Measurements from ENCODE around the gene HK1.
"Not testable (repeated sequence)": the region's sequence is repeated elsewhere in the genome, so short reads cannot be mapped to it uniquely, and the experiment has no call there.

Gene HK1

DNA sequence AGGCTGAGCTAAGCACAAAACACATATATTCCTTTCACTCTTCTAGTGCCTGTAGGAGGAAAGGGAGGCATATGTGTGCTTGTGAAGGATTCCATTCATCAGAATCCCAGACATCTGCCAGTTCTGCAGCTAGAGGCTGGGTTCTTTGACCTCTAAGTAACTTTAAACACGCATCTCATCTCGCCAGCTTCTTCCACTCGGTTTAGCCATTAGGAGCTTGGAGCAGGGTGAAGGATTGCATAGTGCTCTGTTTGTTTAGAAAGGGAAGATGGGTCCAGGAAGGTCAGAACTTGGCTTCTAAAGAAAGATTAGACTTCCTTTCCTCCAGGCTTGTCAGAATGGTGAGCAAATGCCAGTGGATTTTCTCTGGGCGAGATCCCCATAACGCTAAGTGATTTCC is 43.6 kb downstream of the HK1 start:
- DNase-seq, result no peak
- peaks cover 0 to 4% of the 10 kb centered on the region in 2 experiments for H3K36me3 ChIP-seq (ENCODE audit: control insufficient read depth in 1 of 2, insufficient read depth in 2 of 2, low read length in 2 of 2)
- H3K27ac ChIP-seq (ENCODE audit: low read depth, low read length), result no peak overlapping the region
- peaks cover 27 to 37% of the 10 kb centered on the region in 2 experiments for H3K4me1 ChIP-seq (ENCODE audit: control insufficient read depth in 1 of 2, insufficient read depth in 2 of 2, low read length in 2 of 2)
- H2BK12ac ChIP-seq (ENCODE audit: low read length), result no peak overlapping the region
- peaks cover 30% of the 10 kb centered on the region for H3K79me1 ChIP-seq (ENCODE audit: low read length)
- no peak overlapping the region for H2AK5ac ChIP-seq (ENCODE audit: low read length)
- H3K4me2 ChIP-seq (ENCODE audit: low read length), result no peak overlapping the region
- H3K9me3 ChIP-seq (ENCODE audit: insufficient read depth, low read depth, low read length), result no peaks in the 10 kb centered on the region
- no peak overlapping the region for H3K23ac ChIP-seq (ENCODE audit: low read length)
- H4K91ac ChIP-seq (ENCODE audit: low read depth, low read length), result no peak overlapping the region
- H2BK120ac ChIP-seq (ENCODE audit: insufficient read depth, low read length, poor library complexity), result no peak overlapping the region
- H2BK5ac ChIP-seq (ENCODE audit: low read depth, low read length, poor library complexity), result no peak overlapping the region
- H3K9ac ChIP-seq (ENCODE audit: low read length), result no peak overlapping the region
- H3K14ac ChIP-seq (ENCODE audit: low read length), result no peak overlapping the region
- H3K79me2 ChIP-seq (ENCODE audit: control insufficient read depth, insufficient read depth, low read length, poor library complexity), result peaks cover 28% of the 10 kb centered on the region
- no peak overlapping the region for H3K4me3 ChIP-seq (ENCODE audit: low read depth, low read length)
- H2AFZ ChIP-seq (ENCODE audit: insufficient read depth, low read length, poor library complexity), result no peak overlapping the region
- H3K18ac ChIP-seq (ENCODE audit: low read length), result no peak overlapping the region
- H3K4ac ChIP-seq (ENCODE audit: low read depth, low read length), result peak overlapping the region; percentile 34
- no peak overlapping the region for H4K12ac ChIP-seq (ENCODE audit: low read depth, low read length)
- H4K8ac ChIP-seq (ENCODE audit: low read depth, low read length), result no peak overlapping the region
- WGBS (ENCODE audit: extremely low coverage, insufficient coverage, insufficient read length), result no CpG with 5 or more reads among the region's 5 CpGs
- no peaks in the 10 kb centered on the region for H3K27me3 ChIP-seq (ENCODE audit: insufficient read depth, low read length)

DNA sequence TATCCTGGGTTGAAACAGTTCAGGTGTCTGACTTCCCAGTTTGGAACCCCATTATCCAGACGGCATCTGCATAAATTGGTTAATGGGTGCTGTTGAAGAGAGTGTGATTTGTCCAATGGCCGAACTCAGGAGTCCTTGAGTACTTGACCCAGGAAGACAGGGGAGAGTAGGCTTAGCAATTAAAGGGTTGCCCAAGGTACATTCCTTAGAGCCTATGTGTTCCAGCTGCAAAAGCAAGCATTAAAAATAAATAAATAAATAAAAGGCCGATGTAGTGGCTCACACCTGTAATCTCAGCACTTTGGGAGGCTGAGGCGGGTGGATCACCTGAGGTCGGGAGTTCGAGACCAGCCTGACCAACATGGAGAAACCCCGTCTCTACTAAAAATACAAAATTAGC is 44.0 kb downstream of the HK1 start:
- H4K91ac ChIP-seq (ENCODE audit: low read depth, low read length); H3K27me3 ChIP-seq (ENCODE audit: insufficient read depth, low read length); H2AFZ ChIP-seq (ENCODE audit: insufficient read depth, low read length, poor library complexity); H2BK12ac ChIP-seq (ENCODE audit: low read length); H3K23ac ChIP-seq (ENCODE audit: low read length); H3K14ac ChIP-seq (ENCODE audit: low read length); H3K27ac ChIP-seq (ENCODE audit: low read depth, low read length); H4K12ac ChIP-seq (ENCODE audit: low read depth, low read length); H3K9ac ChIP-seq (ENCODE audit: low read length); H3K36me3 ChIP-seq (ENCODE audit: control insufficient read depth in 1 of 2, insufficient read depth in 2 of 2, low read length in 2 of 2); H4K8ac ChIP-seq (ENCODE audit: low read depth, low read length); H3K4me2 ChIP-seq (ENCODE audit: low read length); H2BK120ac ChIP-seq (ENCODE audit: insufficient read depth, low read length, poor library complexity); H3K18ac ChIP-seq (ENCODE audit: low read length); H2BK5ac ChIP-seq (ENCODE audit: low read depth, low read length, poor library complexity); H2AK5ac ChIP-seq (ENCODE audit: low read length); H3K4me3 ChIP-seq (ENCODE audit: low read depth, low read length); H3K9me3 ChIP-seq (ENCODE audit: insufficient read depth, low read depth, low read length): not testable (repeated sequence)
- peak; percentile 45 to 71 for DNase-seq
- Histone ChIP-seq H3K4ac (ENCODE audit: low read depth, low read length) (peak overlapping the region; percentile 34), H3K4me1 (ENCODE audit: control insufficient read depth in 1 of 2, insufficient read depth in 2 of 2, low read length in 2 of 2) (peaks cover 23 to 33% of the 10 kb centered on the region in 2 experiments), H3K79me2 (ENCODE audit: control insufficient read depth, insufficient read depth, low read length, poor library complexity) (peaks cover 28% of the 10 kb centered on the region), H3K79me1 (ENCODE audit: low read length) (peaks cover 27% of the 10 kb centered on the region)
- WGBS (ENCODE audit: extremely low coverage, insufficient coverage, insufficient read length), result no CpG with 5 or more reads among the region's 7 CpGs

GRCh38 chr10:69323622-69324021 is 45.3 kb downstream of the HK1 start:
- WGBS (ENCODE audit: extremely low coverage, insufficient coverage, insufficient read length), result no CpG with 5 or more reads among the region's 2 CpGs
- Histone ChIP-seq H3K79me1 (ENCODE audit: low read length) (peaks cover 21% of the 10 kb centered on the region), H3K4me2 (ENCODE audit: low read length) (no peak overlapping the region), H4K8ac (ENCODE audit: low read depth, low read length) (no peak overlapping the region), H2BK5ac (ENCODE audit: low read depth, low read length, poor library complexity) (no peak overlapping the region), H3K27ac (ENCODE audit: low read depth, low read length) (no peak overlapping the region), H3K4ac (ENCODE audit: low read depth, low read length) (peak overlapping the region; percentile 10), H4K91ac (ENCODE audit: low read depth, low read length) (no peak overlapping the region), H3K4me3 (ENCODE audit: low read depth, low read length) (no peak overlapping the region), H3K14ac (ENCODE audit: low read length) (no peak overlapping the region), H3K9me3 (ENCODE audit: insufficient read depth, low read depth, low read length) (no peaks in the 10 kb centered on the region), H3K9ac (ENCODE audit: low read length) (no peak overlapping the region), H2BK120ac (ENCODE audit: insufficient read depth, low read length, poor library complexity) (no peak overlapping the region), H3K79me2 (ENCODE audit: control insufficient read depth, insufficient read depth, low read length, poor library complexity) (peaks cover 29% of the 10 kb centered on the region), H3K18ac (ENCODE audit: low read length) (no peak overlapping the region), H2BK12ac (ENCODE audit: low read length) (no peak overlapping the region), H2AK5ac (ENCODE audit: low read length) (no peak overlapping the region), H3K23ac (ENCODE audit: low read length) (no peak overlapping the region), H3K27me3 (ENCODE audit: insufficient read depth, low read length) (no peaks in the 10 kb centered on the region), H2AFZ (ENCODE audit: insufficient read depth, low read length, poor library complexity) (no peak overlapping the region), H3K4me1 (ENCODE audit: control insufficient read depth in 1 of 2, insufficient read depth in 2 of 2, low read length in 2 of 2) (peaks cover 27 to 31% of the 10 kb centered on the region in 2 experiments), H4K12ac (ENCODE audit: low read depth, low read length) (no peak overlapping the region), H3K36me3 (ENCODE audit: control insufficient read depth in 1 of 2, insufficient read depth in 2 of 2, low read length in 2 of 2) (peaks cover 3 to 4% of the 10 kb centered on the region in 2 experiments)
- no peak for DNase-seq

DNA sequence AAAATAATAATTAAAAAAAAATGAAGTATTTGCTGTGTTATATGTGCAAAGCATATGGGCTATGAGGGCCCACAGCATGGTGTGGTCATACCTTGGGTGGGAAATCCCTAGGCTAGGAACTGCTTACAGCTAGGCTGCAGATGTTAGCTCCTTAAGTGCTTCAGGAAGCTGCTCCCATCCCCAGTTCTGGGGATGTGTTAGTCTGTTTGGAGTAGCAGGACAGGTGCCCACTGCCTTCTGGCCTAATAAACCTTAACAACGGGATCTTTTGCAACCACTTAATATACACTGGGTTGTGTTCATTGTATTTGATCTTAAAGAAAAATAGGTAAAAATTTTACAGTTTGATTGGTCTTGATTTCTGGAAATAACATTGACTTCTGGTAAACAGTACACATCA is 46.3 kb downstream of the HK1 start:
- Histone ChIP-seq H4K12ac (ENCODE audit: low read depth, low read length) (no peak overlapping the region), H4K8ac (ENCODE audit: low read depth, low read length) (no peak overlapping the region), H3K27ac (ENCODE audit: low read depth, low read length) (no peak overlapping the region), H3K36me3 (ENCODE audit: control insufficient read depth in 1 of 2, insufficient read depth in 2 of 2, low read length in 2 of 2) (peaks cover 3 to 4% of the 10 kb centered on the region in 2 experiments), H2BK5ac (ENCODE audit: low read depth, low read length, poor library complexity) (no peak overlapping the region), H3K79me2 (ENCODE audit: control insufficient read depth, insufficient read depth, low read length, poor library complexity) (peaks cover 25% of the 10 kb centered on the region), H3K18ac (ENCODE audit: low read length) (no peak overlapping the region), H3K4me1 (ENCODE audit: control insufficient read depth in 1 of 2, insufficient read depth in 2 of 2, low read length in 2 of 2) (peaks cover 29 to 34% of the 10 kb centered on the region in 2 experiments), H2BK12ac (ENCODE audit: low read length) (no peak overlapping the region), H3K27me3 (ENCODE audit: insufficient read depth, low read length) (no peaks in the 10 kb centered on the region), H3K23ac (ENCODE audit: low read length) (no peak overlapping the region), H3K9me3 (ENCODE audit: insufficient read depth, low read depth, low read length) (no peaks in the 10 kb centered on the region), H3K14ac (ENCODE audit: low read length) (no peak overlapping the region), H3K4me3 (ENCODE audit: low read depth, low read length) (no peak overlapping the region), H3K79me1 (ENCODE audit: low read length) (peaks cover 16% of the 10 kb centered on the region), H2AFZ (ENCODE audit: insufficient read depth, low read length, poor library complexity) (no peak overlapping the region), H2BK120ac (ENCODE audit: insufficient read depth, low read length, poor library complexity) (no peak overlapping the region), H3K4ac (ENCODE audit: low read depth, low read length) (peak overlapping the region; percentile 72), H2AK5ac (ENCODE audit: low read length) (no peak overlapping the region), H4K91ac (ENCODE audit: low read depth, low read length) (no peak overlapping the region), H3K9ac (ENCODE audit: low read length) (no peak overlapping the region), H3K4me2 (ENCODE audit: low read length) (no peak overlapping the region)
- WGBS (ENCODE audit: extremely low coverage, insufficient coverage, insufficient read length), result no CpG with 5 or more reads among the region's 1 CpG
- peak; percentile 43 to 48 for DNase-seq
